WERI-Rb-1 (cell line): ENCODE results near the gene CMIP.
"Not testable (repeated sequence)": the region's sequence is repeated elsewhere in the genome, so short reads cannot be mapped to it uniquely, and the experiment has no call there.

Experiments
- DNase-seq: peaks from one replicate; pipeline ENCODE4 v3.0.0-alpha.2; 2020
- H3K27ac ChIP-seq: fragments of 250-450 bp; sonication (Bioruptor Pico); 2 replicates; pipeline ENCODE4 v1.5.1; 2020; ENCODE audit warnings: mild to moderate bottlenecking, moderate library complexity
- H3K27me3 ChIP-seq: fragments of 250-450 bp; sonication (Bioruptor Pico); 2 replicates; pipeline ENCODE4 v1.5.1; 2021; ENCODE audit warnings: mild to moderate bottlenecking, low read depth, moderate library complexity; ENCODE audit not compliant: insufficient read depth, severe bottlenecking
- H3K36me3 ChIP-seq: fragments of 250-450 bp; sonication (Bioruptor Pico); 2 replicates; pipeline ENCODE4 v1.5.1; 2020; ENCODE audit warnings: mild to moderate bottlenecking, moderate library complexity
- H3K4me3 ChIP-seq: 2 replicates; pipeline ENCODE4 v1.5.1; 2011; ENCODE audit warnings: low read depth, mild to moderate bottlenecking, control low read depth, low read length
- H3K9me3 ChIP-seq: fragments of 250-450 bp; sonication (Bioruptor Pico); 2 replicates; pipeline ENCODE4 v1.5.1; 2021; ENCODE audit warnings: mild to moderate bottlenecking, moderate library complexity; ENCODE audit not compliant: severe bottlenecking
- TF ChIP-seq, protein P1 (sequence below): IDR thresholded peaks from 2 replicates; pipeline ENCODE4 v1.5.1; 2011; ENCODE audit warnings: low read depth, mild to moderate bottlenecking, control low read depth, inconsistent platforms, low read length

Gene CMIP

GRCh38 chr16:81573533-81574020, 129.0 kb downstream of the CMIP start:
- H3K9me3 ChIP-seq = no peaks in the 10 kb centered on the region
- TF ChIP-seq, protein P1, sequence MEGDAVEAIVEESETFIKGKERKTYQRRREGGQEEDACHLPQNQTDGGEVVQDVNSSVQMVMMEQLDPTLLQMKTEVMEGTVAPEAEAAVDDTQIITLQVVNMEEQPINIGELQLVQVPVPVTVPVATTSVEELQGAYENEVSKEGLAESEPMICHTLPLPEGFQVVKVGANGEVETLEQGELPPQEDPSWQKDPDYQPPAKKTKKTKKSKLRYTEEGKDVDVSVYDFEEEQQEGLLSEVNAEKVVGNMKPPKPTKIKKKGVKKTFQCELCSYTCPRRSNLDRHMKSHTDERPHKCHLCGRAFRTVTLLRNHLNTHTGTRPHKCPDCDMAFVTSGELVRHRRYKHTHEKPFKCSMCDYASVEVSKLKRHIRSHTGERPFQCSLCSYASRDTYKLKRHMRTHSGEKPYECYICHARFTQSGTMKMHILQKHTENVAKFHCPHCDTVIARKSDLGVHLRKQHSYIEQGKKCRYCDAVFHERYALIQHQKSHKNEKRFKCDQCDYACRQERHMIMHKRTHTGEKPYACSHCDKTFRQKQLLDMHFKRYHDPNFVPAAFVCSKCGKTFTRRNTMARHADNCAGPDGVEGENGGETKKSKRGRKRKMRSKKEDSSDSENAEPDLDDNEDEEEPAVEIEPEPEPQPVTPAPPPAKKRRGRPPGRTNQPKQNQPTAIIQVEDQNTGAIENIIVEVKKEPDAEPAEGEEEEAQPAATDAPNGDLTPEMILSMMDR = no peak
- no peaks in the 10 kb centered on the region for H3K36me3 ChIP-seq
- no peak overlapping the region for H3K27ac ChIP-seq
- no peak overlapping the region for H3K4me3 ChIP-seq
- H3K27me3 ChIP-seq = no peaks in the 10 kb centered on the region
- DNase-seq = no peak

DNA sequence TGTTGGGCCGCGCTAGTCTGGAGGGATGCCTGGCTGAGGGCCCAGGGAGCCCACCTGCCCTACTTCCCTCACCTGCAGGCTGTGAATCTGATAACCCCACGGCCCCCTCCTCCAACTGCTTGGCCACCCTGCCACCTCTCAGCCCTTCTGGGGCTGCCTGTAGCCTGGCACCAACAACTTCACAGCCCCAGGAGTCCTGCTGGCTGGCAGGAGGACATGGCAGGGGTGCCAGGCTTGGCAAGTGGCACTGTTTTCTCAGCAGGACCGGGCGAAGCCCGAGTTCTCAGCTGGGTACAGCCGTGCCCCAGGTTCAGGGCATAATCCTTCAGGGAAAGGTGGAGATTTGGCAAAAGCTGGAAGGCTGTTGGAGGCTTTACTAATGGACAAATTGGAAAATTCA, 129.6 kb downstream of the CMIP start:
- H3K27me3 ChIP-seq = no peaks in the 10 kb centered on the region
- no peak for DNase-seq
- TF ChIP-seq, protein P1 = no peak
- no peaks in the 10 kb centered on the region for H3K36me3 ChIP-seq
- H3K9me3 ChIP-seq = no peaks in the 10 kb centered on the region
- no peak overlapping the region for H3K4me3 ChIP-seq
- no peak overlapping the region for H3K27ac ChIP-seq

- TF ChIP-seq, protein P1 = no peak
- no peak overlapping the region for H3K27ac ChIP-seq
- no peak overlapping the region for H3K4me3 ChIP-seq
- H3K36me3 ChIP-seq = no peaks in the 10 kb centered on the region
- no peaks in the 10 kb centered on the region for H3K9me3 ChIP-seq
- DNase-seq = no peak
- no peaks in the 10 kb centered on the region for H3K27me3 ChIP-seq
Observed at GRCh38 chr16:81575307-81575706, 130.7 kb downstream of the CMIP start.

DNA sequence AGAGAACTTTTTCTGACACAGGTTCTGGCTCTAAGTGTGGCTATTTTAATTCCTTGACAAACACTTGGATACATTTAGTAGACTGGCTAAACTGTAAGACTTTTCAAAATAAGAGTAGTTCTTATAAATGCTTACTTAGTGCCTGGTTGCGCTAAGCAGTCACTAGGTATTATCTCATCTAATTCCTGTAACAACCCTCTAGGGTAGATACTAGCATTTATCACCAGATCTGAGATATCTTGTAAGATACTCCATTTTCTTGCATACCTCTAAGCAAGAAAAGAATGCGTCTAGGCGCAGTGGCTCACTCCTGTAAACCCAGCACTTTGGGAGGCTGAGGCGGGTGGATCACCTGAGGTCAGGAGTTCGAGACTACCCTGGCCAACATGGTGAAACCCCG, 131.2 kb downstream of the CMIP start:
- DNase-seq = no peak
- no peaks in the 10 kb centered on the region for H3K9me3 ChIP-seq
- no peak overlapping the region for H3K27ac ChIP-seq
- no peak overlapping the region for H3K4me3 ChIP-seq
- TF ChIP-seq, protein P1 = no peak
- no peaks in the 10 kb centered on the region for H3K27me3 ChIP-seq
- H3K36me3 ChIP-seq = no peaks in the 10 kb centered on the region

DNA sequence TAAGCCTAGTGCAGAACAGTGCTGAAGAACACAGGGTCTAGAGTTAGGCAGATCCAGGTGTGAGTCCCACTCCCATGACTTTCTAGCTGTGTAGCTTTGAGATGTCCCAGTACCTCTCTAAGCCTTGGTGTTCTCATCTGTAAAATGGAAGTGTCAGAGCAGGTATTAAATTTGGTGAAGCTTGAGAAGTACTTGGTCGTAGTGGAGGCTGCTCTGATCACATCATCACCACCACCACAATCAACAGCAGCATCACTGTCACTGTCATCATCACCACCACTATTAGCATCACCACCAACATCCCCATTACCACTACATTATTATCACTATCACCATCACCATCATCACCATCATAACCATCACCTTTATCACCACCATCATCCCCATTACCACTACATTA, 132.1 kb downstream of the CMIP start:
- Histone ChIP-seq H3K36me3 (no peaks in the 10 kb centered on the region), H3K27ac (no peak overlapping the region), H3K27me3 (no peaks in the 10 kb centered on the region), H3K4me3 (no peak overlapping the region), H3K9me3 (no peaks in the 10 kb centered on the region)
- TF ChIP-seq, protein P1 = no peak
- no peak for DNase-seq

DNA sequence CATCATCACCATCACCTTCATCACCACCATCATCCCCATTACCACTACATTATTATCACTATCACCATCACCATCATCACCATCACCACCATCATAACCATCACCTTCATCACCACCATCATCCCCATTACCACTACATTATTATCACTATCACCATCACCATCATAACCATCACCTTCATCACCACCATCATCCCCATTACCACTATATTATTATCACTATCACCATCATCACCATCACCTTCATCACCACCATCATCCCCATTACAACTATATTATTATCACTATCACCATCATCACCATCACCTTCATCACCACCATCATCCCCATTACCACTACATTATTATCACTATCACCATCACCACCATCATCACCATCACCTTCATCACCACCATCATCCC, 132.7 kb downstream of the CMIP start:
- not testable (repeated sequence) for DNase-seq, H3K4me3 ChIP-seq, H3K36me3 ChIP-seq, H3K27me3 ChIP-seq, H3K27ac ChIP-seq, H3K9me3 ChIP-seq
